GM21723 (cell line): ENCODE measurements around the gene ELMOD3.

Experiments used
- ATAC-seq: cut with Tn5 transposase; IDR thresholded peaks from one replicate; pipeline ENCODE4 v1.9.1; 2021; ENCODE audit warnings: mild to moderate bottlenecking, moderate library complexity; ENCODE audit not compliant: unreplicated experiment

Gene ELMOD3

DNA sequence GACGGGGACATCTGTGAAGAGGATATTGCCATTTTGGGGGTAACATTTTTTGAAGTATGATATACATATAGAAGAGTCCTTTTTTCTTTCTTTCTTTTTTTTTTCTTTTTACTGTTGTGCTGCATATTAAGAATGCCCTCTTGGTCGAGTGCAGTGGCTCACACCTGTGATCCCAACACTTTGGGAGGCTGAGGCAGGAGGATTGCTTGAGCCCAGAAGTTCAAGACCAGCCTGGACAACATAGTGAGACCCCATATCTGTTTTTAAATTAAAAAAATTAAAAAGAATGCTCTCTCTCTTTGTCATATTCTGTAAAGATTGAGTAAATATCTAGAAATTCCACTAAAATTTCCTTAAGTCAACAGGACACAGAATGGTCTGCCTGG is 67.5 kb downstream of the ELMOD3 start:
- no peak for ATAC-seq

DNA sequence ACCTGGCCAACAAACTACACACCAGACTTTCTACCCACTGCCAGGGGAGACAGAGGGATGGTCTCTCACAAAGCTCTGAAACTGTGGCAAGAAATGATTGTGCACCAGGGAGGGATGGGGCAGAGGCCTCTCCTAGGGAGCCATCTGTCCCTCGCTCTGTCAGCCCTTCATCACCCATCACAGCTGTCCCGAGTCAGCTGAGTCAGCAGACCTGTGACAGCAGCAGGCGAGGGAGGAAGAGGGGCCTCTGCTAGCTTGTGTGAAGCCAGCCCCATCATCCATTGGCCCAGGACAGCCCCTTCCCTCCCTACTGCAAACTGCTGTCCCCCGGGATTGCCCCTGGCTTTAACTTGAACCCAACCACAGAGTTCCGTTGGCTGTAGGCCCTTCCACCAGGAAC is 69.0 kb downstream of the ELMOD3 start:
- ATAC-seq = no peak

DNA sequence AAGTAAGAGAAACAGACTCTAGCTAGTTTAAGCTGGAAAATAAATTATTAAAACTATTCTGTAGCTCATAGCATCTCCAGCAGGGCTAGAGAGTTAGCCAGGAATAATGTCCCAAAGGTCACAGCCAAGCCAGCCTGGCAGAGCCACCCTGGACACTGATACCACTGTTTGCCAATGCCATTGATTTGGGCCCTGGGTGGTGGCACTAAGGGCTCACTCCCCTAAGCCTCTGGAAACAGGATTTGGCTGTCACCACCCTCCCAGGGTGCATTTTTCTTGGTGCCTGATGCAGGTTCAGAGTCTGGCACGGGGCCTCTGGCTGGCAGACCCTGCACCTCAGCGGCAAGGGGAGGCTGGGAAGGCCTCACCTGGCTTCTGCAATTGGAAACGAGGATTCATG is 71.0 kb downstream of the ELMOD3 start:
- ATAC-seq = no peak

DNA sequence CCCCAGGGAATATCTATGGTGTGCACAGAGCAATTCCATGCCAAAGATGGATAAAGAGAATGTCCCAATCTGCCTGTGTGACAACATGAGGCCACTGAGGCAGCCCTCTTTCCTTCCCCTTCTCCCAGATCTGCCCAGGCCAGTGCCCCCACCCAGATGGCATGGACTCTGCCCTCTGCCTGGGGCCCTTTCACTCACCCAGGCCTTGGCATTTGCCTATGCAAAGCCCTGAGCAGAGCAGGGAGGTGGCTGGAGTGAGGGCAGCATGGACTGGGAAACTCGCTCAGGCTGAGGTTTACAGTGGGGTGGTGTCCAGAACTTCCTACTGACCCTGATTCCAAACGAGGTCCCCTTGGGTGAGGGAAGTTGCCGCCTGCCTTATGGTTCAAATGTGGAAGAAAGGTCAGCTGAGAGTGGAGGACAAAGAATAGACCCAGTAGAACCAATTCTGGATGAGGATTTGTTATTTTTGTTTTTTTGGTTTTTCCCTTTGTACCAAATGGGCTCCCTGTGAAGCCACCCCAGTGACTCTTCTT is 72.8 kb downstream of the ELMOD3 start:
- ATAC-seq = no peak

DNA sequence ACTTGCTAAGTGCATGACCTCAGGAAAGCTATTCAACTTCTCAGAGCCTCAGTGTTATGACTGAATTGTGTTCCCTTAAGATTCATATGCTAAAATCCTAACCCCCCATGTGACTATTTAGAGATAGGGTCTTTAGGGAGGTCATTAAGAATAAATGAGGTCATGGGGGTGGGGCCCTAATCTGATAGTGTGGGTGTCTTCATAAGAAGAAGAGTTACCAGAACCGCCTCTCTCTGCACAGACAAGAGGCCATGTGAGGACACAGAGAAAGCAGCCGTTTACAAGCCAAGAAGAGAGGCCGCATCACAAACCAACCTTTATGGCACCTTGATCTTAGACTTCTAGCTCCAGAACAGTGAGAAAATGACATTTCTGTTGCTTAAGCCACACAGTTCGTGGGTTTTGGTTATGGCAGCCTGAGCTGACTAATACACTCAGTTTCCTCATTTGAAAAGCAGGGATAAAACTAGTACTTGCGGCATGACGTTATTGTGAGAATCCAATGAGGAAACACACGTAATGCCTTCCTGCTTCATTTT is 73.8 kb downstream of the ELMOD3 start:
- ATAC-seq = no peak

DNA sequence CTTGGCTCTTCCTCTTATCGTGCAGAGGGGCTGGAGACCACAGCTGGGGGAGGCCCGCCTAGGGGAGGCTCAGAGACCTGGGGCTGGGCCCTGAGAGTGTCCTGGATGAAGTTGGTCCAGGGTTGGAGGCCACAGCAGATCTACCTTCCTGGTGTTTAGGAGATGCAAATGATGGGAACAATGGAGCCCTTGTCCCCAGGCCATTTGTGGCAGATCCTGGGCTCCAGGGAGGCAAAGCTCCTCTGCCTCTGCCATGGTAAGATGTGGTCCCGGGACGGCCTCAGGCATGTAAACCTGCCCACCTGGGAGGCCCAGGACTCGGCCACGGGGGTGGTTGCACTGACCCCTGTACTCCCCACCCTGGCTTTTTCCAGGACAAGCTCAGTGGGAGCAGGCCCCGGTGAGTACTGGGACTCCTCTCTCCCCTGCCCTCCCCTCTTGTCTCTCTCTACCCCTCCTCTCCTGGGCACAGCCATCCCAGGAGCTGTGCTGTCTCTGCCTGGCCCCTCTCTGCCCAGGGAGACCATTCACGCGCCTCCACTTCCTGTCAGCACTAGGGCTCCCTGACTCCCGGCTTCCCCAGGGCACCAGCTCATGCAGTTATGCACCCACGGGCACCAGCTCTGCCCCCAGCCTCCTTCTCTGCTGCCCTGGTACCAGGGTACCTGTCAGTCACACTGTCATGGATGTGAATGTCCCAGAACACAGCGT is 74.8 kb downstream of the ELMOD3 start:
- ATAC-seq = no peak

DNA sequence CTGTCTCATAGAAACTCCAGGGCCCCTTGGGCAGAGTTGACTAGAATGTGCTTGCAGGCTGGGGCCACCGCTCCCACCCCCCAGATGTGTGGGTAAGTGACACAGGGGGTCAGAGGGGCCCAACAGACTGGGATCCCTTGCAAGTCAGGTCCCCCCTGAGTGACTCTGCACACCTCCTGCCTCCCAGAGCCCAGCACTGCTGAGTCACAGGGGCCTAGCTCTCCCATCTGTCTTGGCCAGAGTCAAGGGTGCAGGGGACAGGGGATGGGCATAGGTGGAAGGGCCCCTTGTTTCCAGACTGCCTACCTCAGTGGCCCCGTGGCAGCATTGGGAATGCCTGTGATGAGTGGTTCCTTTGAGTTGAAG is 75.3 kb downstream of the ELMOD3 start:
- no peak for ATAC-seq

DNA sequence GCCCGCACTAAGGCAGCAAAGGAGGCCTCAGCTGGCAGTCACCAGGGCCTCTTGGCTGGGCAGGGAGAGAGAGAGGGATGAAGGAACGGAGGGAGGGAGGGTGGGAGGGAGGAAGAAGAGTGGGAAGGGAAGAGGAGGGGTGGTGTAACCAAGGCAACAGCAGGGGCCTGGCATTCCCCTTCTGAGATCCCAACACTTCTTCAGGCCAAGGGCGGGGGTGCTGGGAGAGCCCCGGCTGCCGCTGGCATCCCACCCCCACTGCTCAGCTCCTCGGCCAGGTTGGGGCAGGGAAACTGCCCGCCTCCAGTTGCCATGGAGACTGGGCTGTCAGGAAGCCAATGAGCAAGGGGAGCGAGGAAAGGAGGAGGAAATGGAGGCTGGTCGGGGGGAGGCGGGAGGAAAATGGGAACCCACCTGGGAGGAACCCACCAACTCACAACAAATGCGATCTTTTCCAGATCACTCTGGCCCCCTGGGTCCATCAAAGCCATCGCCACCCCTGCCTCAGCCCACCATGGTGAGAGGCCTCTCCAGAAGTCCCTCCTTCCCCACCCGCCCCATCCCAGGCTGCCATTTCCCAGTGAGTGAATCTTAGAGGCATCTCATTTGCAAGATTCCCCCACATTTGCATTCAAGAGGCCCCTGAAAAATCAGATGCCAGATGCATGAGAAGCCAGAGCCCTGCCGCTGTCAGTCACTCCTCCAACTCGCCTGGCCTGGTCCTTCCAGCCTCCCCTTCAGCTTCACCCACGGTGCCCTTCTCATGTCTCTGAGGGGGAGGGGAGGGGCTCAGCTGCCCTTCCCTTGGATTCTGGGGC is 76.4 kb downstream of the ELMOD3 start:
- no peak for ATAC-seq

DNA sequence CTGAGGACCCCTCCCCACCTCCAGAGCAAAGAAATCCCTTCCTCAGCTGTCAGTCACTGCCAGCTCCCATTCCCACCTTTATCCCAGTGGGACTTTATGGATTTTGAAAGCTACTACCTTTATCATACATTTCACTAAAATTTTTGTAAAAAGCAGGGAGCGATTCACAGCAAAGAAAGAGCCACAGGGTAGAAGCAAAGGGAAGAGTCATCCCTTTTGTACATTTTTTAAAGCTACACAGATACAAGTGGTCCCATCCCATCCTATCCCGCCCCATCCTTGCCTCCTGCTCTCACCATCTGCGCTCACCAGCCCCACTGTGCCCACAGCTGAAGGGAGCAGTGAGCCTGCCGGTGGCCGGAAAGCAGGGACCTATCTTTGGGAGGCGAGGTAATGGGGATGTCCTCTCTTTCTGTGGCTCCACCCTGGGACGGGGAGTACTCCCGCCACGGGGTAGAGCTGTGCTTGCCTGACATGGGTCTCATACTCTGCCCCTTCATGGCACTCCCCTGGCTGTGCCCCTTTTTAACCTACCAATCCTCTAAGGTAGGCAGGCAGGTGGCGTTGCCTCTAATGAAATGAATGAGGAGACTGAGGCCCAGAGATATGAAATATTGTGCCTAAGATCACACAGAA is 77.1 kb downstream of the ELMOD3 start:
- ATAC-seq = no peak

DNA sequence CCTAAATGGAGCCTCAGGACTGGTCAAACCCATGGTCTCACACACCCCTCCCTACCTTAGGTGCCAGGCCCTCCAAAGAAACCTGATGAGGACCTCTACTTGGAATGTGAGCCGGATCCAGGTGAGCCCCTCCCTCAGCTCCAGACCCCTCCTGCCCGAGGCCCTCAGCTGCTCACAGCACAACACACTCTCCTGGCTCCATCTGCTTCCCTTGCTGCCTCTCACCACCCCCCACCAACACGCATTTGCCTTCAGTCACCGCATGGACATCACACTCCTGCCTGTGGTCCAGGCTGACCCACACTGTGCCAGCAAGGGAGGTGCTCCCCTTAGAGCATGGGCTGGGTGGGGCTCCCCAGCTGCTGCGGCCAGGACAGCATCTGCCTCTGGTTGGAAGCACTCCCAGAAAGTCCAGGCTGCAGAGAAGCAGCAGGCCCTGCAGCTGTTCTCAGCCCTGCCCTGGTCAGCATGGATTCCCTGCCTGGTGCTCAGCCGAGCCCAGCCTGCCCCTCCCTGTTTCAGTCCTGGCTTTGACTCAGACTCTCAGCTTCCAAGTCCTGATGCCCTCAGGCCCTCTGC is 79.0 kb downstream of the ELMOD3 start:
- no peak for ATAC-seq

DNA sequence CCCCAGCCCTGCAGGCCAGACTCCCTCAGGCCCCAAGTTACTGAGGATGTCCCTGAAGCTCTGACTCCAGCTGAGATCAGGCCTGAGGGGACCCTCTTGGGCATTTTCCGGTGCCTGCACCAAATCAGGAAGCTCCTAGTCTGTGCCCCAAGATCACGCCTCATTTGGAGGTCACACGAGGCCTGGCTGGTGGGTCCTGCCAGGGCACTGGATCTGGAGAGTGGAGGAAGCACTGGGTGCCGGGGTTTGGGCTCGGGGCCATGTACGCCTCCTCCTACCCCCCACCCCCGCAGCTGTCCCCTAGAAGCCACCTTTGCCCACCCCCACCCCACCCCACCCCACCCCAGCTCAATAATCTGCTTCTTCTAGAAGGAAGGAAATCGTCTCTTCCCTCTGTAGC is 80.1 kb downstream of the ELMOD3 start:
- ATAC-seq = no peak

DNA sequence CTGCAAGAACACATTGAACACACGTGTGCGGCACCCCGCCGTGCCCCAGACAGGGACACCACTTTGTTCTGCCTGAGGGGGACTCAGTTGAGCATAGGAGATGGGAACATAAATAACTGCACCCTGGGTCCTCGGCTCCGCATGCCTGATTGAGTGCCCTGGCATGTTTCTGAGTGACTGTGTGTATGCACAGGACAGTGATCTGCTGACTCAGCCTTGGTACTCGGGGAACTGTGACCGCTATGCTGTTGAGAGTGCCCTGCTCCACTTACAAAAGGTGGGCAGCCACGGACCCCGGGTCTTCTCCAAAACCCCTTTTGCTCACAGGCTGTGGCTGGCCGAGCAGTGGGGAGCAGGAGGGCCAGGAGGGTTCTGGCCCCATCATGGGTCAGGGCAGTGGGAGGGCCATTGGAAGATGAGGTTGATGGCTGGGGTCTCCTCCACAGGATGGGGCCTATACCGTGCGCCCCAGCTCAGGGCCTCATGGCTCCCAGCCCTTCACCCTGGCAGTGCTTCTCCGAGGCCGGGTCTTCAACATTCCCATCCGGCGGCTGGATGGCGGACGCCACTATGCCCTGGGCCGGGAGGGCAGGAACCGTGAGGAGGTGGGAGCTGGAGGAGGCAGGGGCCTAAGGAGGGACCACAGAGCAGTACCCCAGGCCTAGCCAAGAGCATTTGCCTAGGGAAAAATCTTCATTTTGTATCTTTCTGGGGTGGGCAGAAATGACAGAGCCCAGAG is 80.8 kb downstream of the ELMOD3 start:
- ATAC-seq = no peak

DNA sequence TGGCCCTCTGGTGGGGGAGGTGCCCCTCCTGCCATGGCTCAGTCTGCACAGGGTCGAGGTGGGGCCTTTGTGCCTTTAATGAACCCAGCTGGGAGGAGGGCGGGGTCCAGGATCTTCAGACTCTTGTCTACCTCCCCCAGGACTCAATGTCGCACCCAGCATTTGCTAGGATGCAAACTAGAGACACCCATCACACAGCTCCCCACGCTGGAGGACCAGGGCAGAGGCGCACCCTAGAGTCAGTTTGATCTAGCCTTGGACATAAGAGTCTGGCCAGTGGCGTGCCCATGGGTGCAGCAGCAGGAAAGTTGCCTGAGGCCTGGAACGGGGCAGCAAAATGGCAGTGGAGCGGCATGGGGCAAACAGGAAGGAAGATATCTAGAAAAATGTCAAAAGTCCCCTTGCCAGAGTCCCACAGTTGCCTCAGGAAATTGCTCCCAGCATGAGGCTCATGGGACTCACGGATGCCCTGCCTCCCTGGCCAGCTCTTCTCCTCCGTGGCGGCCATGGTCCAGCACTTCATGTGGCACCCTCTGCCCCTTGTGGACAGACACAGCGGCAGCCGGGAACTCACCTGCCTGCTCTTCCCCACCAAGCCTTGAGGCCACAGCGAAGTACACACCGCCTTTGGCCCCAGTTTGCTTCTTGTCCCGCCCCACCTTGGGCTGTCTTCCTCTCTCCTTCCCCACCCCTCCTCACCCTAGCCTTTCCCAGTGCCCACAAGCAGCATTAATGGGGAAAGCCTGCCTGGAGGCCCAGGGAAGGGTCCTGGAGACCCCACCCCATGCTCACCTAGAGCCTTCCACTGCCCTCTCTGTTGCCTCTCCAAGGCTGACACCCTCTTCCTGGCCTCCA is 81.6 kb downstream of the ELMOD3 start:
- no peak for ATAC-seq

DNA sequence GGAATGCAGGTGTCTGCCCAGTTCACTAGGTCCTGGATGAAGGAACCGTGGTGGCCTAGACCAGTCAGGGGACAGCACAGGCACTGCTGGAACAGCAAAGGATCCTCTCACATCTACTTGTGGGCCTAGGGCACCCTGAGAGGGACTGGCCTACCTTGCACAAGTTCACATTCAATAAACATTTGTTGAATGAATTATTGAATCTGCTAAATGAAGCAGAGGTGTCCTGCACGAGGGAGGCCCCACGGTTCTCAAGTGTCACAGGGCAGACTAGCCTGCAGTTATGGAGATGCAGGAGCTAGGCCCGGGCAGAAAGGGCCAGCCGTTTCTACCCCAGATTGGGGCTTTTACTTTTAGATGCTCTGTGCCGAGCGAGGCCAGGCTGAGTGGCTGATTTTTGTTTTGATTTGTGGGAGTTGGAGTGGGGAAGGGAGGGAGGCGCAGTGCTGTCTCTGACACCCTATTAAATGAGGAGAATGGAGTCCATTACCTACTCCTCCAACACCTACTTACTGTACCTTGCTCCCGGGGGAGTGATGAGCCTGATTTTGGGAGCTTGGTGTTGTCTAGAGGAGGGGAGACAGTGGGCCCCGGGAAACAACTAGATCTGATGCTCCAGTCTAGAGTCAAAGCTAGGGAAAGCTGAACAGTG is 82.4 kb downstream of the ELMOD3 start:
- ATAC-seq = no peak

DNA sequence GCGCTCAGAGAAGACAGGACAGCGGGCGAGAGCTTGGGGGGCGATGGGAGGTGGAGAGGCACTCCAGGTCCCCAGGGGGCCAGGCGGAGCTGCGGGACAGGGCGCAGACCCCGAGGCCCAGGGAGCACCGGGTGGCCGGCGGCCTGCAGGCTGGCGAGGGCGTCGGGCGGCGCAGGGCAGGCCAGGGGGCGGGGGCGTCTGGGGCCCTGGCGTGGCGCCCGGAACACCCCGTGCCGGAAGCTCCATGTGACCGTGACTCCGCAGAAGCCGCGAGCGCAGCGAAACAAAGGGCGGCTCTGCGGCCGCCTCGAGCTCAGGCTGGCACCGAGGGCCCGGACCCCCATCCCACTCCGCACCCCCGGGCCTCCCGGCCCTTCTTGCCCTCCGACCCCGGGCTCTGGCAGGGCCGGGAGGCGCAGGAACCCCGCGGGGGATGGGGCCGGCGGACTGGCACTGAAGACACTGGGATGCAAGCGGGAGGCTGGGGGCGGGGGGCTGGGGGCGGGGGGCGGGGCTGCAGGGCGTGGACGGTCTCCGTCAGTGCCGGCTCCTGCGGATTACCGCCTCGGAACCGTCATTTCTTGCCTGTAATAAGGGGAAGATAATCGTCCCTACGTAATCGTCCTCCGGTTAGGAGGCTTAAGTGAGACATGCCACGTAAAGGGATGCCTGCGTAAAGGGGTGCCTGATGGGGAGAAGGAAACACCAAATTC is 83.1 kb downstream of the ELMOD3 start:
- peak; percentile 86 for ATAC-seq

DNA sequence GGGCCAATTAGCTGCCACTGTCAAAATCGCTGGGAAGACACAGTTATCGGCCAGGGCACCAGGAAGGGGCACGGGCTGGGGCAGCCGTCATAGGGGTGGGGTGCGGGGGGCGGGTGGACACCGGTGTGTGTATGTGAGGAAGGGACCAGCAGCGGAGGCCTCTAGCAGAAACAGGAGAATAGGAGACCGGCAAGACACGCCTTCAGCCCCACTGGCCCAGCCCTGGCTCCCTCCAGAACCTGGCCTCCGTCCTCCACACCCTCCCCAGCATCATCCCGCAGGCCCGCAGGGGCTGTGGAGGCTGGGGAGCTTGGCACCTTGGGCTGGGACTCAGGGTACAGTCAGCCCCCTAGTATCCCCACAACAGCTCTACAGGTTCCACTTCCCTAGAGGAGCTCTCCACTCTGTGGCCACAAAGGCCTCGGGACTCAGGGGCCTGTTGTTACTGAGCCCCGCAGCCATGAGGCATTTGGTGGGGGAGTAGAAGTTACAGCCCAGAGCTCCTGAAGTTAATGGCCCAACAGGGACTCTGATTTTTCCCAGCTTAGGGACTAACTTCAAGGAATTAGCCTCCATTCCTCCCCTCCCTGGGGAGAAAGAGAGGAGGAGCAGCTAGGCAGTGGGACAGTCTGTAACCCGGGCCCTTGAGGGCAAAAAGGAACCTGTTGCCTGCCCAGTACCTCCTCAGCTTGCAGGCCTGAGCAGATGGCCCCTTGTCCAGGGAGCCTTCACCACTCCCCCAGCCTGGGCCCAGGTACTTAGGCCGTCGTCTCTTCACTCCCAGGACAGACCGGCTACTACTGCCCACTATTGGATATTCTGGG is 83.8 kb downstream of the ELMOD3 start:
- no peak for ATAC-seq

DNA sequence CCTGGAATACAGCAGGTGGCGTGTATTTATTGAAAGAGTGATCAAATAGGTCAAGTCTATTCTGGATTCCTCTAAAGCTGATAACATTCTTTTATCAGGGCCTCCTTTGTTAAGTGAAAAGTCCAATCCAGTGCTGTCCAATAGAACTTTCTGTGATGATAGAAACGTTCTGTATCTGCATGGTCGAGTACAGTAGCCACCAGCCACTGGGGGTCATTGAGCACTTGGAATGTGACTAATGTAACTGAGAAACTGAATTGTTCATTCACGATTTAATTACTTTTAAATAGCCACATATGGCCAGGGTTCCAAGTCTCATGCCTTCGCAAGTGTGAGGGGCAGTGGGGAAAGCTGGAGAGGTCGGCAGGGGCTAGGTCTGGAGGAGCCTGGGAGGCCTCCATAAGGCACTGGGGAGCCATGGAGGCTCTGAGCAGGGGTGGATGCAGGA is 84.5 kb downstream of the ELMOD3 start:
- ATAC-seq = no peak
